Ovary (tissue), 9 donors: ENCODE results near the gene HS6ST3. TPM values are rescaled to one million over a fixed set of nuclear protein-coding genes. Genes with fewer than 3 reads are reported as not detected.

ENCODE experiments used
- DNase-seq, 5 donors: peaks; one replicate each; pipeline ENCODE4 v3.0.0-alpha.2; 2019 to 2020
- H3K27ac ChIP-seq, 2 donors: fragments of 200-600 bp; one replicate each; pipeline versions ENCODE4 v1.5.1 to v1.8.0; 2019 to 2022
- H3K27me3 ChIP-seq: fragments of 200-600 bp; one replicate; pipeline ENCODE4 v1.8.0; 2022
- H3K36me3 ChIP-seq: fragments of 200-600 bp; sonication (generic); one replicate; pipeline ENCODE4 v1.5.1; 2019
- H3K4me1 ChIP-seq: one replicate; pipeline ENCODE4 v1.8.1; 2013; ENCODE audit warnings: mild to moderate bottlenecking, moderate library complexity; ENCODE audit not compliant: insufficient read depth
- H3K4me3 ChIP-seq: fragments of 200-600 bp; sonication (generic); one replicate; pipeline ENCODE4 v1.5.1; 2017
- H3K9me3 ChIP-seq, 2 donors: fragments of 200-600 bp in 1 of 2; sonication (generic) in 1 of 2; one replicate each; pipeline versions ENCODE4 v1.5.1 to v1.8.1; 2013 to 2019; ENCODE audit warnings: mild to moderate bottlenecking in 1 of 2, moderate library complexity in 1 of 2
- CTCF ChIP-seq, 3 donors: fragments of 450-650 bp in 2 of 3; fragments of 200-600 bp in 1 of 3; IDR thresholded peaks; one replicate each; pipeline versions ENCODE4 v1.5.1 to v1.8.0; 2016 to 2022; ENCODE audit warnings: antibody characterized with exemption in 3 of 3, mild to moderate bottlenecking in 1 of 3
- EP300 ChIP-seq: sonication (generic); formaldehyde crosslinking; IDR thresholded peaks from one replicate; pipeline ENCODE4 v1.6.1; 2017; ENCODE audit warnings: antibody characterized with exemption
- POLR2A ChIP-seq: fragments of 450-650 bp; IDR thresholded peaks from one replicate; pipeline ENCODE4 v1.6.1; 2017; ENCODE audit warnings: antibody characterized with exemption, mild to moderate bottlenecking, moderate library complexity
- WGBS, 3 donors: extraction: QIAGEN DNeasy Blood & Tissue Kit in 1 of 3; methylation state at CpG; one replicate each; pipeline versions ENCODE4 v1.1.5 to v1.1.7; 2013 to 2017; 5-methylcytosine and 5-hydroxymethylcytosine counted together
- intact Hi-C, 4 donors: fragments of 100-400 bp; cut with DNase I; formaldehyde crosslinking; loops; one replicate each; pipeline versions ENCODE4 v1.11.0 to v1.15.1; 2022 to 2023
- polyA plus RNA-seq, 2 donors: library from polyadenylated mRNA; stranded (reverse); fragments of 200-250 nt in 1 of 2; fragments of 350-450 nt in 1 of 2; fragmentation: Illumina TruSeq in 1 of 2; extraction: RNeasy Lipid Tissue Mini Kit (QIAGEN cat#74804) in 1 of 2; gene quantifications; one replicate each; pipeline ENCODE4 v1.2.3, GENCODE V29; 2013 to 2014
- total RNA-seq, 7 donors: library from RNA; depleted of rRNA in 2 of 7; stranded (reverse); fragments of >200 nt in 2 of 7; fragmentation: NEBNext Ultra II Directional in 3 of 7; extraction: Animal tissue kit (Norgen Biotek cat#: 25700) in 3 of 7; gene quantifications; one replicate each; pipeline versions ENCODE4 v1.1.0 to v1.2.4, GENCODE V29; 2016 to 2023
- donor health status: DM: no; HTN: no; CAD: no; lungs with moderate emphysema.
- donor health status: DM: no; HTN: no; CAD: no.
- donor health status: Bipolar disorder and iron deficiency.
- donor health status: DM: yes; HTN: yes; CAD: no.
- donor health status: DM: no; HTN: no; CAD: no.
- donor health status: DM: yes; HTN: yes; CAD: no.

Gene HS6ST3
- total and polyA plus RNA-seq, 9 donors, result 0.05 to 0.46 (median 0.19) TPM; not detected in 3

GRCh38 chr13:96238241-96238640, 148.3 kb downstream of the HS6ST3 start:
- Histone ChIP-seq H3K36me3 (no peaks in the 10 kb centered on the region), H3K27me3 (no peaks in the 10 kb centered on the region), H3K4me3 (no peak overlapping the region), H3K4me1 (no peaks in the 10 kb centered on the region), H3K27ac (no peak overlapping the region), H3K9me3 (no peaks in the 10 kb centered on the region)
- WGBS, 3 donors, result 80 to 87% (median 80%) methylated on average over 5 of the region's 5 CpGs
- no peak for DNase-seq
- TF ChIP-seq EP300 (no peak), POLR2A (no peak), CTCF (IDR thresholded peaks at IDR 0.05) (no peak)
- intact Hi-C loops, result no loop called here

- no peak for DNase-seq
- Histone ChIP-seq H3K36me3 (no peaks in the 10 kb centered on the region), H3K4me1 (no peaks in the 10 kb centered on the region), H3K9me3 (no peaks in the 10 kb centered on the region), H3K4me3 (no peak overlapping the region), H3K27ac (no peak overlapping the region), H3K27me3 (no peaks in the 10 kb centered on the region)
- intact Hi-C loops, result no loop called here
- TF ChIP-seq CTCF (IDR thresholded peaks at IDR 0.05), result no peak
- no peak for TF ChIP-seq POLR2A
- no peak for TF ChIP-seq EP300
- WGBS, 3 donors, result 79 to 88% (median 80%) methylated on average over 5 of the region's 5 CpGs
Measured at GRCh38 chr13:96238861-96239260, 149.0 kb downstream of the HS6ST3 start.

GRCh38 chr13:96243376-96243775, 153.5 kb downstream of the HS6ST3 start:
- Histone ChIP-seq H3K9me3 (no peaks in the 10 kb centered on the region), H3K27ac (no peak overlapping the region), H3K4me3 (no peak overlapping the region), H3K27me3 (no peaks in the 10 kb centered on the region), H3K36me3 (no peaks in the 10 kb centered on the region), H3K4me1 (no peaks in the 10 kb centered on the region)
- WGBS, 3 donors, result 29 to 47% (median 33%) methylated on average over 1 of the region's 1 CpG
- no peak for TF ChIP-seq EP300
- no peak for TF ChIP-seq POLR2A
- TF ChIP-seq CTCF (IDR thresholded peaks at IDR 0.05), result no peak
- DNase-seq, result no peak
- intact Hi-C loops, result no loop called here

- TF ChIP-seq POLR2A, result no peak
- no peak for TF ChIP-seq EP300
- TF ChIP-seq CTCF (IDR thresholded peaks at IDR 0.05), result no peak
Measured at GRCh38 chr13:96248103-96248502, 158.2 kb downstream of the HS6ST3 start.

GRCh38 chr13:96248996-96249395, 159.1 kb downstream of the HS6ST3 start:
- no peaks in the 10 kb centered on the region for H3K4me1 ChIP-seq
- DNase-seq, result no peak
- intact Hi-C loops, result no loop called here
- no peak overlapping the region for H3K27ac ChIP-seq
- TF ChIP-seq POLR2A, result no peak
- TF ChIP-seq CTCF (IDR thresholded peaks at IDR 0.05), result no peak
- TF ChIP-seq EP300, result no peak
- no peak overlapping the region for H3K4me3 ChIP-seq
- no peaks in the 10 kb centered on the region for H3K36me3 ChIP-seq
- 59 to 74% (median 63%) methylated on average over 1 of the region's 1 CpG for WGBS, 3 donors
- no peaks in the 10 kb centered on the region for H3K9me3 ChIP-seq
- H3K27me3 ChIP-seq, result no peaks in the 10 kb centered on the region

More at GRCh38 chr13:96248103-96248502, 158.2 kb downstream of the HS6ST3 start:
- no peaks in the 10 kb centered on the region for H3K27me3 ChIP-seq
- no peaks in the 10 kb centered on the region for H3K36me3 ChIP-seq
- WGBS, 3 donors, result 48 to 61% (median 49%) methylated on average over 2 of the region's 2 CpGs
- no peaks in the 10 kb centered on the region for H3K9me3 ChIP-seq
- H3K27ac ChIP-seq, result no peak overlapping the region
- intact Hi-C loops, result no loop called here
- no peaks in the 10 kb centered on the region for H3K4me1 ChIP-seq
- no peak for DNase-seq
- H3K4me3 ChIP-seq, result no peak overlapping the region
